ENCODE results near the gene YARS1.

DNA sequence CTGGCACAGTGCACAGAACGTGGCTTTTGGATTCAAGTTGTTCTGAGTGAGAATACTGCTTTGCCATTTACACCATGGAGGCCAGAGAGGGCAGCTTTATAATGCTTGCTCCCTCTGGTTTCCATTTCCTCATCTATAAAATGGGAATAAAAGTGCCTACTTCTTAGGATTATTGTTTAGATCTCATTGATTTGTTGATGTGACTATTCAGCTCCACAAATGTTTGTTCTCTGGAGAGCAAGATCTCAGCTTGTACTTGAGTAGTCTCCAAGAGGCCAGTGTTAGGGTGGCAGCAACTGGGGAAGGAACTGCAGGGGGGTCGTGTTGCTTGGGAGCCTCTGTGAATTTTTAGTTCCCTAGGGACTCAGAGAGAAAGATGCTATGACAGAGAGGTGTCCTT is 55.2 kb downstream of the YARS1 start:
- TF ChIP-seq, protein P1, sequence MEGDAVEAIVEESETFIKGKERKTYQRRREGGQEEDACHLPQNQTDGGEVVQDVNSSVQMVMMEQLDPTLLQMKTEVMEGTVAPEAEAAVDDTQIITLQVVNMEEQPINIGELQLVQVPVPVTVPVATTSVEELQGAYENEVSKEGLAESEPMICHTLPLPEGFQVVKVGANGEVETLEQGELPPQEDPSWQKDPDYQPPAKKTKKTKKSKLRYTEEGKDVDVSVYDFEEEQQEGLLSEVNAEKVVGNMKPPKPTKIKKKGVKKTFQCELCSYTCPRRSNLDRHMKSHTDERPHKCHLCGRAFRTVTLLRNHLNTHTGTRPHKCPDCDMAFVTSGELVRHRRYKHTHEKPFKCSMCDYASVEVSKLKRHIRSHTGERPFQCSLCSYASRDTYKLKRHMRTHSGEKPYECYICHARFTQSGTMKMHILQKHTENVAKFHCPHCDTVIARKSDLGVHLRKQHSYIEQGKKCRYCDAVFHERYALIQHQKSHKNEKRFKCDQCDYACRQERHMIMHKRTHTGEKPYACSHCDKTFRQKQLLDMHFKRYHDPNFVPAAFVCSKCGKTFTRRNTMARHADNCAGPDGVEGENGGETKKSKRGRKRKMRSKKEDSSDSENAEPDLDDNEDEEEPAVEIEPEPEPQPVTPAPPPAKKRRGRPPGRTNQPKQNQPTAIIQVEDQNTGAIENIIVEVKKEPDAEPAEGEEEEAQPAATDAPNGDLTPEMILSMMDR (IDR thresholded peaks at IDR 0.05; ENCODE audit: low read depth, low read length, missing input control): no peak
- TF ChIP-seq, protein P2, sequence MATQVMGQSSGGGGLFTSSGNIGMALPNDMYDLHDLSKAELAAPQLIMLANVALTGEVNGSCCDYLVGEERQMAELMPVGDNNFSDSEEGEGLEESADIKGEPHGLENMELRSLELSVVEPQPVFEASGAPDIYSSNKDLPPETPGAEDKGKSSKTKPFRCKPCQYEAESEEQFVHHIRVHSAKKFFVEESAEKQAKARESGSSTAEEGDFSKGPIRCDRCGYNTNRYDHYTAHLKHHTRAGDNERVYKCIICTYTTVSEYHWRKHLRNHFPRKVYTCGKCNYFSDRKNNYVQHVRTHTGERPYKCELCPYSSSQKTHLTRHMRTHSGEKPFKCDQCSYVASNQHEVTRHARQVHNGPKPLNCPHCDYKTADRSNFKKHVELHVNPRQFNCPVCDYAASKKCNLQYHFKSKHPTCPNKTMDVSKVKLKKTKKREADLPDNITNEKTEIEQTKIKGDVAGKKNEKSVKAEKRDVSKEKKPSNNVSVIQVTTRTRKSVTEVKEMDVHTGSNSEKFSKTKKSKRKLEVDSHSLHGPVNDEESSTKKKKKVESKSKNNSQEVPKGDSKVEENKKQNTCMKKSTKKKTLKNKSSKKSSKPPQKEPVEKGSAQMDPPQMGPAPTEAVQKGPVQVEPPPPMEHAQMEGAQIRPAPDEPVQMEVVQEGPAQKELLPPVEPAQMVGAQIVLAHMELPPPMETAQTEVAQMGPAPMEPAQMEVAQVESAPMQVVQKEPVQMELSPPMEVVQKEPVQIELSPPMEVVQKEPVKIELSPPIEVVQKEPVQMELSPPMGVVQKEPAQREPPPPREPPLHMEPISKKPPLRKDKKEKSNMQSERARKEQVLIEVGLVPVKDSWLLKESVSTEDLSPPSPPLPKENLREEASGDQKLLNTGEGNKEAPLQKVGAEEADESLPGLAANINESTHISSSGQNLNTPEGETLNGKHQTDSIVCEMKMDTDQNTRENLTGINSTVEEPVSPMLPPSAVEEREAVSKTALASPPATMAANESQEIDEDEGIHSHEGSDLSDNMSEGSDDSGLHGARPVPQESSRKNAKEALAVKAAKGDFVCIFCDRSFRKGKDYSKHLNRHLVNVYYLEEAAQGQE (IDR thresholded peaks at IDR 0.05): no peak
- TF ChIP-seq SP1 (IDR thresholded peaks at IDR 0.05): no peak
- TF ChIP-seq EGR1 (IDR thresholded peaks at IDR 0.05; ENCODE audit: low read depth in 2 of 2): no peak
- no peak for TF ChIP-seq FOXA1 (IDR thresholded peaks at IDR 0.05)
- TF ChIP-seq TAF1 (conservative IDR thresholded peaks at IDR 0.05): no peak

Data from liver (tissue), 3 donors.